Mesenchymal stem cell (in vitro differentiated cells and primary cell): ENCODE results near the gene PTRH2.

Source experiments
- DNase-seq: peaks from one replicate; pipeline ENCODE4 v3.0.0-alpha.2; 2013
- H2AFZ ChIP-seq: one replicate; pipeline ENCODE4 v1.6.1; 2013; ENCODE audit warnings: low read depth, mild to moderate bottlenecking, control low read depth, inconsistent platforms, low read length, moderate library complexity
- H2AK5ac ChIP-seq: 2 replicates; pipeline ENCODE4 v1.6.1; 2013; ENCODE audit warnings: low read length, moderate library complexity, mild to moderate bottlenecking, inconsistent platforms; ENCODE audit not compliant: severe bottlenecking
- H2BK120ac ChIP-seq: one replicate; pipeline ENCODE4 v1.6.1; 2013; ENCODE audit warnings: low read depth, mild to moderate bottlenecking, inconsistent platforms, low read length, moderate library complexity
- H2BK12ac ChIP-seq, 2 experiments: one replicate each; pipeline ENCODE4 v1.6.1; 2013; ENCODE audit warnings: inconsistent platforms in 2 of 2, low read length in 2 of 2, mild to moderate bottlenecking in 2 of 2, moderate library complexity in 2 of 2, control low read depth in 1 of 2
- H2BK15ac ChIP-seq: one replicate; pipeline ENCODE4 v1.6.1; 2013; ENCODE audit warnings: mild to moderate bottlenecking, low read depth, inconsistent platforms; ENCODE audit not compliant: poor library complexity, severe bottlenecking
- H2BK5ac ChIP-seq: 2 replicates; pipeline ENCODE4 v1.6.1; 2013; ENCODE audit warnings: low read depth, mild to moderate bottlenecking, low read length, control low read depth, inconsistent platforms; ENCODE audit not compliant: poor library complexity, severe bottlenecking
- H3K14ac ChIP-seq, 2 experiments: one replicate each; pipeline ENCODE4 v1.6.1; 2013; ENCODE audit warnings: inconsistent platforms in 2 of 2, low read length in 2 of 2, control low read depth in 1 of 2, mild to moderate bottlenecking in 1 of 2, moderate library complexity in 1 of 2
- H3K18ac ChIP-seq, 2 experiments: one replicate each; pipeline ENCODE4 v1.6.1; 2013; ENCODE audit warnings: inconsistent platforms in 2 of 2, low read length in 2 of 2, control low read depth in 1 of 2, low read depth in 1 of 2, mild to moderate bottlenecking in 1 of 2
- H3K23ac ChIP-seq, 2 experiments: one replicate each; pipeline ENCODE4 v1.6.1; 2013; ENCODE audit warnings: inconsistent platforms in 2 of 2, low read length in 2 of 2, mild to moderate bottlenecking in 2 of 2, moderate library complexity in 2 of 2, control low read depth in 1 of 2
- H3K27ac ChIP-seq: 2 replicates; pipeline ENCODE4 v1.5.1; 2013; ENCODE audit warnings: mild to moderate bottlenecking, moderate library complexity, low read length, control low read depth, inconsistent platforms; ENCODE audit not compliant: poor library complexity, severe bottlenecking
- H3K27me3 ChIP-seq, 2 experiments: 2 replicates each; pipeline versions ENCODE4 v1.6.1 to v1.7.0; 2013; ENCODE audit warnings: low read length in 2 of 2, mild to moderate bottlenecking in 2 of 2, moderate library complexity in 2 of 2, control low read depth in 1 of 2, inconsistent platforms in 1 of 2; ENCODE audit not compliant: control insufficient read depth in 1 of 2, insufficient read depth in 1 of 2
- H3K36me3 ChIP-seq, 2 experiments: 2 replicates each; pipeline versions ENCODE4 v1.6.1 to v1.7.0; 2013; ENCODE audit warnings: low read length in 2 of 2, control low read depth in 1 of 2, inconsistent platforms in 1 of 2, low read depth in 1 of 2, mild to moderate bottlenecking in 1 of 2; ENCODE audit not compliant: insufficient read depth in 2 of 2, control insufficient read depth in 1 of 2
- H3K4ac ChIP-seq, 2 experiments: one replicate each; pipeline ENCODE4 v1.6.1; 2013; ENCODE audit warnings: inconsistent platforms in 2 of 2, low read length in 2 of 2, mild to moderate bottlenecking in 2 of 2, moderate library complexity in 2 of 2, control low read depth in 1 of 2, low read depth in 1 of 2
- H3K4me1 ChIP-seq: 2 replicates; pipeline ENCODE4 v1.6.1; 2013; ENCODE audit warnings: low read depth, low read length, control low read depth; ENCODE audit not compliant: control insufficient read depth, insufficient read depth
- H3K4me2 ChIP-seq: 2 replicates; pipeline ENCODE4 v1.6.1; 2013; ENCODE audit warnings: low read length, mild to moderate bottlenecking, inconsistent platforms; ENCODE audit not compliant: poor library complexity, severe bottlenecking
- H3K4me3 ChIP-seq, 2 experiments: 2 replicates each; pipeline versions ENCODE4 v1.5.1 to v1.7.0; 2013; ENCODE audit warnings: low read length in 2 of 2, mild to moderate bottlenecking in 2 of 2, control low read depth in 1 of 2, low read depth in 1 of 2; ENCODE audit not compliant: insufficient read depth in 1 of 2
- H3K79me1 ChIP-seq: replicated peaks from 2 replicates; pipeline ENCODE4 v1.6.1; 2013; ENCODE audit warnings: mild to moderate bottlenecking, control low read depth, low read length, inconsistent platforms; ENCODE audit not compliant: poor library complexity, severe bottlenecking
- H3K9ac ChIP-seq: 2 replicates; pipeline ENCODE4 v1.7.0; 2013; ENCODE audit warnings: mild to moderate bottlenecking, low read length, moderate library complexity
- H3K9me3 ChIP-seq: 2 replicates; pipeline ENCODE4 v1.7.0; 2013; ENCODE audit warnings: mild to moderate bottlenecking, low read length; ENCODE audit not compliant: control insufficient read depth
- H4K8ac ChIP-seq: one replicate; pipeline ENCODE4 v1.6.1; 2013; ENCODE audit warnings: inconsistent platforms, mild to moderate bottlenecking, low read length, moderate library complexity
- H4K91ac ChIP-seq: one replicate; pipeline ENCODE4 v1.6.1; 2013; ENCODE audit warnings: mild to moderate bottlenecking, low read length, inconsistent platforms

PTRH2 gene

DNA sequence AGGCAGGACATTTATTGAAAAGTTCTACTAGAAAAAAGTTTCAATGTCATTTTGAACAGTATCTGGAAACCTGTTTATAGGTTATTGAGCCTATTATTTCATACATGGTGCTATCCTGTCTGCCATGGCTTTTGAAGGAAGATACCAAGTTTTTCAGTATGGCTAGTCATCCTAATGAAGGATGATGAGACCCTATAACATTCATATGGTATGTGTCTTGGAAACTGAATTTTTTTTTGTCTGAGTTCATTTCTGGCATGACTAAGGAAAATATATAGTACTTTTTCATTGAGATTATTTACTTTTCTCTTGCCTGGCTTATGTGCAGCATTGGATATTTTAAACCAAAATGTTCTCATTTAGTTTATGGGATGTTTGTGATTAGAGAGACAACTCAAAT lies 57.3 kb downstream of the PTRH2 start:
- Histone ChIP-seq H3K9me3 (peaks cover 7% of the 10 kb centered on the region), H2BK15ac (no peak overlapping the region), H4K91ac (no peak overlapping the region), H2AFZ (no peak overlapping the region), H2BK5ac (no peak overlapping the region), H3K4ac (no peak overlapping the region), H3K4me2 (no peak overlapping the region), H3K23ac (no peak overlapping the region), H3K27me3 (no peaks in the 10 kb centered on the region), H2AK5ac (no peak overlapping the region), H4K8ac (no peak overlapping the region), H3K79me1 (peaks cover 8% of the 10 kb centered on the region), H3K14ac (no peak overlapping the region), H3K27ac (no peak overlapping the region), H3K18ac (no peak overlapping the region), H3K4me3 (no peak overlapping the region), H3K36me3 (peaks cover 19 to 98% of the 10 kb centered on the region in 2 experiments), H2BK120ac (no peak overlapping the region), H2BK12ac (no peak overlapping the region), H3K4me1 (no peaks in the 10 kb centered on the region), H3K9ac (no peak overlapping the region)
- DNase-seq, result no peak
